GM23338 (cell line): Measurements from ENCODE around the gene ATP6V0C. TPM values are rescaled to one million over a fixed set of nuclear protein-coding genes. Genes with fewer than 3 reads are reported as not detected.
A peak's percentile ranks its signal among the peaks of the same experiment; 100 is the strongest.

Experiments
- ATAC-seq: fragments of 200-7000 bp; cut with Tn5 transposase; 3 replicates; pipeline ENCODE4 v1.9.1; 2020
- DNase-seq: peaks from one replicate; pipeline ENCODE4 v3.0.0-alpha.2; 2015; ENCODE audit warnings: low spot score
- H2AFZ ChIP-seq: fragments of 200-600 bp; sonication (generic); 2 replicates; pipeline ENCODE4 v1.8.0; 2016; ENCODE audit warnings: antibody characterized with exemption, mild to moderate bottlenecking, moderate library complexity
- H3F3A ChIP-seq: fragments of 200-600 bp; sonication (generic); replicated peaks from 2 replicates; pipeline ENCODE4 v1.8.0; 2017; ENCODE audit warnings: antibody characterized with exemption, mixed run types, low read depth
- H3K27ac ChIP-seq: fragments of 200-600 bp; sonication (generic); 2 replicates; pipeline ENCODE4 v1.6.1; 2016; ENCODE audit warnings: low read depth
- H3K27me3 ChIP-seq: fragments of 200-600 bp; sonication (generic); 2 replicates; pipeline ENCODE4 v1.8.0; 2016; ENCODE audit warnings: mild to moderate bottlenecking, mixed run types, moderate library complexity; ENCODE audit not compliant: insufficient read depth
- H3K36me3 ChIP-seq: fragments of 200-600 bp; sonication (generic); 2 replicates; pipeline ENCODE4 v1.8.0; 2016; ENCODE audit warnings: mild to moderate bottlenecking; ENCODE audit not compliant: insufficient read depth
- H3K4me1 ChIP-seq: fragments of 200-600 bp; sonication (generic); 2 replicates; pipeline ENCODE4 v1.8.0; 2016; ENCODE audit warnings: mild to moderate bottlenecking, moderate library complexity; ENCODE audit not compliant: insufficient read depth
- H3K4me2 ChIP-seq: fragments of 200-600 bp; sonication (generic); 2 replicates; pipeline ENCODE4 v1.7.1; 2017; ENCODE audit warnings: mixed run types
- H3K4me3 ChIP-seq: fragments of 200-600 bp; sonication (generic); 2 replicates; pipeline ENCODE4 v1.6.1; 2016; ENCODE audit warnings: mixed run types
- H3K79me2 ChIP-seq: fragments of 200-600 bp; sonication (generic); replicated peaks from 2 replicates; pipeline ENCODE4 v1.8.0; 2017; ENCODE audit warnings: mild to moderate bottlenecking; ENCODE audit not compliant: insufficient read depth
- H3K9me2 ChIP-seq: fragments of 200-600 bp; sonication (generic); 2 replicates; pipeline ENCODE4 v1.8.0; 2017; ENCODE audit not compliant: insufficient read depth
- H4K20me1 ChIP-seq: fragments of 200-600 bp; sonication (generic); replicated peaks from 2 replicates; pipeline ENCODE4 v1.8.0; 2017; ENCODE audit warnings: mild to moderate bottlenecking; ENCODE audit not compliant: insufficient read depth
- H3K27ac Mint-ChIP-seq: 2 replicates; pipeline ENCODE4 v1.8.0; 2020; ENCODE audit warnings: inconsistent platforms, mild to moderate bottlenecking, moderate library complexity, mixed read lengths
- H3K27me3 Mint-ChIP-seq: 3 replicates; pipeline ENCODE4 v1.8.0; 2022; ENCODE audit warnings: low read depth, mild to moderate bottlenecking, moderate library complexity, mixed read lengths, inconsistent platforms; ENCODE audit not compliant: insufficient read depth, poor library complexity
- H3K36me3 Mint-ChIP-seq: 3 replicates; pipeline ENCODE4 v1.8.0; 2021; ENCODE audit warnings: low read depth, mild to moderate bottlenecking, inconsistent platforms, moderate library complexity, mixed read lengths
- H3K4me1 Mint-ChIP-seq: 3 replicates; pipeline ENCODE4 v1.8.0; 2020; ENCODE audit warnings: mild to moderate bottlenecking, inconsistent platforms, mixed read lengths
- H3K4me3 Mint-ChIP-seq: 3 replicates; pipeline ENCODE4 v1.8.0; 2021; ENCODE audit warnings: moderate library complexity, mild to moderate bottlenecking, inconsistent platforms, mixed read lengths
- H3K9me3 Mint-ChIP-seq: 3 replicates; pipeline ENCODE4 v1.8.0; 2020; ENCODE audit warnings: moderate library complexity, mild to moderate bottlenecking, inconsistent platforms, mixed read lengths
- EZH2 ChIP-seq: fragments of 200-600 bp; sonication (generic); IDR thresholded peaks from one replicate; pipeline ENCODE4 v1.8.0; 2017; ENCODE audit warnings: antibody characterized with exemption, mild to moderate bottlenecking, low read depth; ENCODE audit not compliant: unreplicated experiment
- POLR2AphosphoS5 ChIP-seq: IDR thresholded peaks from 2 replicates; pipeline ENCODE4 v1.6.1; 2016; ENCODE audit warnings: antibody characterized with exemption, low read depth
- REST ChIP-seq: IDR thresholded peaks from one replicate; pipeline ENCODE4 v1.6.1; 2018; ENCODE audit warnings: antibody characterized with exemption; ENCODE audit not compliant: unreplicated experiment
- polyA plus RNA-seq: library from polyadenylated mRNA; unstranded; fragments of >200 nt; fragmentation: Nextera tagmentation; extraction: Ambion mirVana; gene quantifications from 2 replicates; pipeline ENCODE4 v1.2.1, GENCODE V29; 2016
- total RNA-seq: library from RNA; depleted of rRNA; stranded (reverse); fragments of >200 nt; shearing (Covaris generic); gene quantifications from 2 replicates; pipeline ENCODE4 v1.2.3, GENCODE V29; 2014

ATP6V0C gene
- total and polyA plus RNA-seq, 2 experiments from 2014 or later = 98.2 to 162 TPM

- peak; percentile 18; the same call in 1 of the 2 replicates for TF ChIP-seq POLR2AphosphoS5
- TF ChIP-seq EZH2 = no peak
- peaks cover 5% of the 10 kb centered on the region for H3K4me1 ChIP-seq
- H3K4me3 ChIP-seq = peak overlapping the region; percentile 83
- DNase-seq = no peak
- H3K27ac ChIP-seq = peak overlapping the region; percentile 72; the same call in 1 of the 2 replicates
- peak; percentile 8 for ATAC-seq
- no peaks in the 10 kb centered on the region for H4K20me1 ChIP-seq
- no peaks in the 10 kb centered on the region for H3K9me2 ChIP-seq
- H3K9me3 Mint-ChIP-seq = peaks cover 3% of the 10 kb centered on the region; the same call in 1 of the 3 replicates
- H3K4me3 Mint-ChIP-seq = peak overlapping the region; percentile 85
- peaks cover 4% of the 10 kb centered on the region; the same call in 2 of the 3 replicates for H3K4me1 Mint-ChIP-seq
- peaks cover 5% of the 10 kb centered on the region; the same call in 1 of the 2 replicates for H3K27me3 ChIP-seq
- H3K27ac Mint-ChIP-seq = no peak overlapping the region
- H3K36me3 Mint-ChIP-seq = peaks cover 6% of the 10 kb centered on the region; the same call in 2 of the 3 replicates
- peak overlapping the region; percentile 98 for H3K4me2 ChIP-seq
- H3K27me3 Mint-ChIP-seq = peaks cover 25% of the 10 kb centered on the region
- H2AFZ ChIP-seq = no peak overlapping the region
- H3F3A ChIP-seq = peaks cover 17% of the 10 kb centered on the region; the same call in 1 of the 2 replicates
- no peaks in the 10 kb centered on the region for H3K36me3 ChIP-seq
- no peaks in the 10 kb centered on the region for H3K79me2 ChIP-seq
Observed at GRCh38 chr16:2530629-2531318, 17.0 kb downstream of the ATP6V0C start.

- peaks cover 4% of the 10 kb centered on the region; the same call in 2 of the 3 replicates for H3K4me1 Mint-ChIP-seq
- Histone ChIP-seq H3K27ac (peak within 1 kb of the TSS; percentile 84), H2AFZ (no peak within 1 kb of the TSS), H4K20me1 (no peaks in the 10 kb centered on the region), H3K4me1 (peaks cover 5% of the 10 kb centered on the region), H3F3A (peaks cover 17% of the 10 kb centered on the region; the same call in 1 of the 2 replicates), H3K9me2 (no peaks in the 10 kb centered on the region), H3K4me2 (peak within 1 kb of the TSS; percentile 98), H3K36me3 (no peaks in the 10 kb centered on the region), H3K4me3 (peak within 1 kb of the TSS; percentile 83), H3K27me3 (peaks cover 5% of the 10 kb centered on the region; the same call in 1 of the 2 replicates), H3K79me2 (no peaks in the 10 kb centered on the region)
- TF ChIP-seq REST = no peak
- H3K36me3 Mint-ChIP-seq = peaks cover under 1% of the 10 kb centered on the region; the same call in 2 of the 3 replicates
- H3K9me3 Mint-ChIP-seq = peaks cover 3% of the 10 kb centered on the region; the same call in 1 of the 3 replicates
- ATAC-seq (peak; percentile 22), DNase-seq (peak; percentile 55)
- peak within 1 kb of the TSS; percentile 85 for H3K4me3 Mint-ChIP-seq
- H3K27me3 Mint-ChIP-seq = peaks cover 27% of the 10 kb centered on the region
- H3K27ac Mint-ChIP-seq = peak within 1 kb of the TSS; percentile 91
Observed at GRCh38 chr16:2531371-2531695, 17.6 kb downstream of the ATP6V0C start, which contains the start of gene CEMP1. Gene CEMP1 (minus strand): TSS chr16:2531408. CDS start chr16:2531073, 335 bp downstream.
